GM19240 (cell line): ENCODE measurements around the gene ADCY10.
"Not testable (repeated sequence)": the region's sequence is repeated elsewhere in the genome, so short reads cannot be mapped to it uniquely, and the experiment has no call there.

Experiments used
- DNase-seq: peaks from one replicate; pipeline ENCODE4 v3.0.0; 2011; ENCODE audit warnings: low spot score; ENCODE audit not compliant: insufficient read length

ADCY10 gene

GRCh38 chr1:167926486-167926997 is 12.6 kb upstream of the ADCY10 start:
- DNase-seq = no peak

GRCh38 chr1:167924543-167925231 is 10.8 kb upstream of the ADCY10 start:
- DNase-seq = no peak

GRCh38 chr1:167924102-167924501 is 10.2 kb upstream of the ADCY10 start:
- DNase-seq = no peak

- DNase-seq = no peak
Observed at GRCh38 chr1:167923324-167924056, 9.6 kb upstream of the ADCY10 start.

- no peak for DNase-seq
Observed at GRCh38 chr1:167922611-167923074, 8.7 kb upstream of the ADCY10 start.

- no peak for DNase-seq
Observed at GRCh38 chr1:167922023-167922422, 8.1 kb upstream of the ADCY10 start.

- DNase-seq = no peak
Observed at GRCh38 chr1:167916766-167917511, 3.0 kb upstream of the ADCY10 start.

- DNase-seq = no peak
Observed at GRCh38 chr1:167915569-167915968, 1.6 kb upstream of the ADCY10 start.

GRCh38 chr1:167912294-167912693 is 1.6 kb downstream of the ADCY10 start:
- DNase-seq = no peak

GRCh38 chr1:167911413-167911812 is 2.5 kb downstream of the ADCY10 start:
- no peak for DNase-seq

- no peak for DNase-seq
Observed at GRCh38 chr1:167910530-167910929, 3.4 kb downstream of the ADCY10 start.

GRCh38 chr1:167909691-167910180 is 4.2 kb downstream of the ADCY10 start:
- DNase-seq = no peak

- no peak for DNase-seq
Observed at GRCh38 chr1:167905671-167906070, 8.3 kb downstream of the ADCY10 start.

- no peak for DNase-seq
Observed at GRCh38 chr1:167905182-167905581, 8.8 kb downstream of the ADCY10 start.

GRCh38 chr1:167904652-167905130 is 9.2 kb downstream of the ADCY10 start:
- DNase-seq = no peak

- no peak for DNase-seq
Observed at GRCh38 chr1:167900907-167901306, 13.0 kb downstream of the ADCY10 start.

GRCh38 chr1:167899253-167899681 is 14.7 kb downstream of the ADCY10 start:
- peak; percentile 6 for DNase-seq

- DNase-seq = no peak
Observed at GRCh38 chr1:167898578-167899222, 15.2 kb downstream of the ADCY10 start.

- no peak for DNase-seq
Observed at GRCh38 chr1:167893798-167894197, 20.1 kb downstream of the ADCY10 start.

GRCh38 chr1:167890400-167890799 is 23.5 kb downstream of the ADCY10 start:
- no peak for DNase-seq

GRCh38 chr1:167887187-167887586 is 26.7 kb downstream of the ADCY10 start:
- not testable (repeated sequence) for DNase-seq
